Vagina (tissue), 2 donors: ENCODE measurements around the gene RNF26. TPM values are rescaled to one million over a fixed set of nuclear protein-coding genes. Genes with fewer than 3 reads are reported as not detected.

ENCODE experiments used
- DNase-seq, 2 donors: peaks; one replicate each; pipeline ENCODE4 v3.0.0-alpha.2; 2017; ENCODE audit errors: extremely low spot score in 2 of 2
- H3K27ac ChIP-seq: fragments of 200-600 bp; sonication (generic); one replicate; pipeline ENCODE4 v1.5.1; 2019
- H3K27me3 ChIP-seq: fragments of 200-600 bp; sonication (generic); one replicate; pipeline ENCODE4 v1.5.1; 2019
- H3K36me3 ChIP-seq, 2 donors: fragments of 200-600 bp; sonication (generic); one replicate each; pipeline ENCODE4 v1.5.1; 2017 to 2019
- H3K4me1 ChIP-seq: fragments of 200-600 bp; sonication (generic); one replicate; pipeline ENCODE4 v1.5.1; 2019
- H3K4me3 ChIP-seq, 2 donors: fragments of 200-600 bp; sonication (generic); 1 replicate in 1 of 2; 2 replicates in 1 of 2; pipeline ENCODE4 v1.5.1; 2016 to 2019
- H3K9me3 ChIP-seq: fragments of 200-600 bp; sonication (generic); one replicate; pipeline ENCODE4 v1.5.1; 2019
- POLR2A ChIP-seq, 2 donors: fragments of 450-650 bp; IDR thresholded peaks; one replicate each; pipeline ENCODE4 v1.6.1; 2017; ENCODE audit warnings: antibody characterized with exemption in 2 of 2, mild to moderate bottlenecking in 2 of 2, moderate library complexity in 2 of 2
- POLR2AphosphoS5 ChIP-seq, 2 donors: sonication (generic); formaldehyde crosslinking; IDR thresholded peaks; one replicate each; pipeline ENCODE4 v1.9.0; 2017; ENCODE audit warnings: antibody characterized with exemption in 2 of 2, mild to moderate bottlenecking in 2 of 2, low read depth in 1 of 2; ENCODE audit not compliant: insufficient read depth in 1 of 2
- intact Hi-C: fragments of 100-400 bp; cut with DNase I; formaldehyde crosslinking; loops from one replicate; pipeline ENCODE4 v1.15.1; 2023
- total RNA-seq: library from RNA; depleted of rRNA; stranded (reverse); fragments of >200 nt; gene quantifications from one replicate; pipeline ENCODE4 v1.2.3, GENCODE V29; 2016
- TF ChIP-seq, protein P1 (sequence below), 3 experiments: fragments of 450-650 bp in 2 of 3; fragments of 200-600 bp in 1 of 3; sonication (generic) in 1 of 3; IDR thresholded peaks; one replicate each; pipeline ENCODE4 v1.5.1; 2017 to 2019; ENCODE audit warnings: antibody characterized with exemption in 3 of 3, mild to moderate bottlenecking in 2 of 3, moderate library complexity in 2 of 3

Gene RNF26
- total RNA-seq, 1 donor from 2014 or later: 19.6 TPM

DNA sequence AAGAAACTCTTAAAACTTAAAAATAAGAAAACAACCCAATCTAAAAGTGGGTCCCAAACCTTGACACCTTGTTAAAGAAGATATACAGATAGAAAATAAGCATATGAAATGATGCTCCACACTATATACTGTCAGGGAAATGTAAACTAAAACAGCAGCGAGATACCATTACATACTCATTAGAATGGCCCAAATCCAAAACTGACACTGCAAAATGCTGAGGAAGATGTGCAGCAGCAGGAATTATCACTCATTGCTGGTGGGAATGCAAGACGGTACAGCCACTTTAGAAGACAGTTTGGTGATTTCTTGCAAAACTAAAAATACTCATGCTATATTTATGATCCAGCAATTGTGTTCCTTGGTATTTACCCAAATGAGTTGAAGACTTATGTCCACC, 5.0 kb upstream of the RNF26 start:
- intact Hi-C loops: no loop called here
- no peak for DNase-seq
- Histone ChIP-seq H3K4me3 (no peak overlapping the region), H3K9me3 (no peaks in the 10 kb centered on the region), H3K27me3 (no peaks in the 10 kb centered on the region), H3K27ac (no peak overlapping the region), H3K4me1 (no peaks in the 10 kb centered on the region), H3K36me3 (no peaks in the 10 kb centered on the region)
- TF ChIP-seq, protein P1, sequence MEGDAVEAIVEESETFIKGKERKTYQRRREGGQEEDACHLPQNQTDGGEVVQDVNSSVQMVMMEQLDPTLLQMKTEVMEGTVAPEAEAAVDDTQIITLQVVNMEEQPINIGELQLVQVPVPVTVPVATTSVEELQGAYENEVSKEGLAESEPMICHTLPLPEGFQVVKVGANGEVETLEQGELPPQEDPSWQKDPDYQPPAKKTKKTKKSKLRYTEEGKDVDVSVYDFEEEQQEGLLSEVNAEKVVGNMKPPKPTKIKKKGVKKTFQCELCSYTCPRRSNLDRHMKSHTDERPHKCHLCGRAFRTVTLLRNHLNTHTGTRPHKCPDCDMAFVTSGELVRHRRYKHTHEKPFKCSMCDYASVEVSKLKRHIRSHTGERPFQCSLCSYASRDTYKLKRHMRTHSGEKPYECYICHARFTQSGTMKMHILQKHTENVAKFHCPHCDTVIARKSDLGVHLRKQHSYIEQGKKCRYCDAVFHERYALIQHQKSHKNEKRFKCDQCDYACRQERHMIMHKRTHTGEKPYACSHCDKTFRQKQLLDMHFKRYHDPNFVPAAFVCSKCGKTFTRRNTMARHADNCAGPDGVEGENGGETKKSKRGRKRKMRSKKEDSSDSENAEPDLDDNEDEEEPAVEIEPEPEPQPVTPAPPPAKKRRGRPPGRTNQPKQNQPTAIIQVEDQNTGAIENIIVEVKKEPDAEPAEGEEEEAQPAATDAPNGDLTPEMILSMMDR (IDR thresholded peaks at IDR 0.05): no peak
- TF ChIP-seq POLR2A (IDR thresholded peaks at IDR 0.05): no peak
- TF ChIP-seq POLR2AphosphoS5 (IDR thresholded peaks at IDR 0.05; ENCODE audit: insufficient read depth in 1 of 2, low read depth in 1 of 2): no peak

DNA sequence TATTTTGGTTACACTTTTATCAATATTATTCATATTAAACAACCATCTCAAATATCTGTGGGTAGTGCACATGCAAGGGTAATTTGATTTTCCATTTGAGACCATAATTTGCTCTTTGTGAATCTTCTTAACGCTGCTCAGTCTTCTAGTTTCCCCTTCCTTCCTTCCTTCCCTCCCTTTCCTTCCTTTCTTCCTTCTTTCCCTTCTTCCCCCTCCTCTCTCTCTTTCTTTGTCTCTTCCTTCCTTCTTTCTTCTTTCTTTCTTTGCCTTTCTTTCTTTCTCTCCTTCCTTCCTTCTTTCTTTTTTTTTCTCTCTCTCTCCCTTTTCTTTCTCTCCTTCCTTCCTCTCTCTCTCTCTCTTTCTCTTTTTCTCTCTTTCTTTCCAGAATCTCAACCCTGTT, 4.1 kb upstream of the RNF26 start:
- H3K4me1 ChIP-seq: peaks cover 6% of the 10 kb centered on the region
- intact Hi-C loops: loop anchor here (10.0 kb wide), 1 partner anchor 225 kb away; the partner anchor contains the start of genes C2CD2L and DPAGT1
- no peaks in the 10 kb centered on the region for H3K9me3 ChIP-seq
- no peak overlapping the region for H3K27ac ChIP-seq
- H3K4me3 ChIP-seq: no peak overlapping the region
- no peak for TF ChIP-seq POLR2AphosphoS5 (IDR thresholded peaks at IDR 0.05; ENCODE audit: insufficient read depth in 1 of 2, low read depth in 1 of 2)
- TF ChIP-seq, protein P1 (IDR thresholded peaks at IDR 0.05): no peak
- TF ChIP-seq POLR2A (IDR thresholded peaks at IDR 0.05): no peak
- H3K27me3 ChIP-seq: no peaks in the 10 kb centered on the region
- no peaks in the 10 kb centered on the region for H3K36me3 ChIP-seq
- DNase-seq: no peak

DNA sequence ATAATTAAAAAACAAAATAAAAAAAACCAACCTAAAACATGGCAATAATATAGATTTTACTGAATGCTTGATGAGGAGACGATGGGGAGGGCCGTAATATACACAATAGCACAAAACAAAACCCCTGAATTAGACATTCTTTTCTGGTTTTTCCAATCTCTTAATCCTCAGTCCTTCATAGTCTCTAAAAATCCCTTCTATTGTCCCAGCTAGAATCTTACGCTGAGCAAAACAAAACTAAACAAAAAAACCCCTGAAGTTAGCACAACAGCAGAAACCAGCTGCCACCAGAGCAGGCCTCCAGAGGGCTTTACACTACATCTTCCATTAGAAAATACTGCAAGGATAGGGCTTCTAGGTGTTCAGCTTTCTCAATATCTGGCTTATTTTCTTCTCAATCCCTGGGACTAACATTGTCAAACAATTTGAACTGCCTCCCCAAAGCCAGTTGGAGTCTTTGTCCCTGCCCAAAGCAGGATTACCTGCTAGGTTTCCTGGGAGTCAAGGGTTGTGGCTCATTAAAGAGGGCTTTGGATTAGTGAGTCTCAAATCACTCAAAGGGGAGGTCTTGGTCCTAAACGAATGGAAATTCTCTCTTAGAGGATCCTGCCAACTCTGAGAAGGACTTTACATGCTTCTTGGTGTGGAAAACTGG, 2.1 kb upstream of the RNF26 start:
- H3K4me3 ChIP-seq: no peak overlapping the region
- no peaks in the 10 kb centered on the region for H3K36me3 ChIP-seq
- H3K27ac ChIP-seq: no peak overlapping the region
- peaks cover 14% of the 10 kb centered on the region for H3K4me1 ChIP-seq
- no peak for TF ChIP-seq POLR2A (IDR thresholded peaks at IDR 0.05)
- TF ChIP-seq, protein P1 (IDR thresholded peaks at IDR 0.05): no peak
- no peak for TF ChIP-seq POLR2AphosphoS5 (IDR thresholded peaks at IDR 0.05; ENCODE audit: insufficient read depth in 1 of 2, low read depth in 1 of 2)
- intact Hi-C loops: loop anchor here (10.0 kb wide), 1 partner anchor 227 kb away; the partner anchor contains the start of genes C2CD2L and DPAGT1
- DNase-seq: no peak
- no peaks in the 10 kb centered on the region for H3K27me3 ChIP-seq
- H3K9me3 ChIP-seq: no peaks in the 10 kb centered on the region

DNA sequence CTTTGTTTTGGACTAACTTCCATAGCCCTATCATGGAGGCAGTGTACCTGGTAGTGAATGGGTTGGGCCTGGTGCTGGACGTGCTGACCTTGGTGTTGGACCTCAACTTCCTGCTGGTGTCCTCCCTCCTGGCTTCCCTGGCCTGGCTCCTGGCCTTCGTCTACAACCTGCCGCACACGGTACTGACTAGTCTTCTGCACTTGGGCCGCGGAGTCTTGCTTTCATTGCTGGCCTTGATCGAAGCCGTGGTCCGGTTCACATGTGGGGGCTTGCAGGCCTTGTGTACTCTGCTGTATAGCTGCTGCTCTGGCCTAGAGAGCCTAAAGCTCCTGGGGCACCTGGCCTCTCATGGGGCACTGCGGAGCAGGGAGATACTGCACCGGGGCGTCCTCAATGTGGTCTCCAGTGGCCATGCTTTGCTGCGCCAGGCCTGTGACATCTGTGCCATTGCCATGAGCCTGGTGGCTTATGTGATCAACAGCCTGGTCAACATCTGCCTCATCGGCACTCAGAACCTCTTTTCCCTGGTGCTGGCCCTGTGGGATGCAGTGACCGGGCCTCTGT, 846 bp downstream of the RNF26 start:
- Histone ChIP-seq H3K9me3 (no peaks in the 10 kb centered on the region), H3K27me3 (no peaks in the 10 kb centered on the region), H3K4me1 (peaks cover 44% of the 10 kb centered on the region), H3K4me3 (peak overlapping the region; percentile 92 to 98), H3K36me3 (no peaks in the 10 kb centered on the region), H3K27ac (peak overlapping the region; percentile 87)
- intact Hi-C loops: loop anchor here (10.0 kb wide), 1 partner anchor 230 kb away; the partner anchor contains the start of genes C2CD2L and DPAGT1
- no peak for DNase-seq
- TF ChIP-seq POLR2A (IDR thresholded peaks at IDR 0.05) (no peak), POLR2AphosphoS5 (IDR thresholded peaks at IDR 0.05; ENCODE audit: insufficient read depth in 1 of 2, low read depth in 1 of 2) (no peak)
- TF ChIP-seq, protein P1 (IDR thresholded peaks at IDR 0.05): no peak
